ENCODE results near the gene MYLK.

DNA sequence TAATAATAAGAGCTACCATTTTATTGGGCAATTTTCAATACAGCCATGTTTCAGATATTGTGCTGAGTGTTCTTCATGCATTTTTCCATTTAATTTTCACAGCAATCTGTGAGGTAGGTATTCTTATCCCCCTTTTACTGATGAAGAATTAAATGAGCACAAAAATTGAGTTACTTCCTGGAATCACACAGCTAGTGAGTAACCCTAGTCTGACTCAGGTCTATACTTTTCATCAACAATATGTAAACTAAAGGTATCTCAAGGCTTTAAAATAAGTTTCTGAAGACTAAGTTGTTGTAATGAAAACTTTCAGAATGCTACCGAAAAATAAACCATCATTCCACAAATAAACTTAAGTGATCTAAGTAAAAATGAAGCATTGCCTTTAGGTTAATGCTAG is 321.6 kb downstream of the MYLK start:
- TF ChIP-seq REST (IDR thresholded peaks at IDR 0.05; ENCODE audit: insufficient replicate concordance, low read depth) (no peak), POLR2AphosphoS5 (IDR thresholded peaks at IDR 0.05; ENCODE audit: low read depth) (no peak), GABPA (IDR thresholded peaks at IDR 0.05; ENCODE audit: low read depth) (no peak)
- TF ChIP-seq, protein P1, sequence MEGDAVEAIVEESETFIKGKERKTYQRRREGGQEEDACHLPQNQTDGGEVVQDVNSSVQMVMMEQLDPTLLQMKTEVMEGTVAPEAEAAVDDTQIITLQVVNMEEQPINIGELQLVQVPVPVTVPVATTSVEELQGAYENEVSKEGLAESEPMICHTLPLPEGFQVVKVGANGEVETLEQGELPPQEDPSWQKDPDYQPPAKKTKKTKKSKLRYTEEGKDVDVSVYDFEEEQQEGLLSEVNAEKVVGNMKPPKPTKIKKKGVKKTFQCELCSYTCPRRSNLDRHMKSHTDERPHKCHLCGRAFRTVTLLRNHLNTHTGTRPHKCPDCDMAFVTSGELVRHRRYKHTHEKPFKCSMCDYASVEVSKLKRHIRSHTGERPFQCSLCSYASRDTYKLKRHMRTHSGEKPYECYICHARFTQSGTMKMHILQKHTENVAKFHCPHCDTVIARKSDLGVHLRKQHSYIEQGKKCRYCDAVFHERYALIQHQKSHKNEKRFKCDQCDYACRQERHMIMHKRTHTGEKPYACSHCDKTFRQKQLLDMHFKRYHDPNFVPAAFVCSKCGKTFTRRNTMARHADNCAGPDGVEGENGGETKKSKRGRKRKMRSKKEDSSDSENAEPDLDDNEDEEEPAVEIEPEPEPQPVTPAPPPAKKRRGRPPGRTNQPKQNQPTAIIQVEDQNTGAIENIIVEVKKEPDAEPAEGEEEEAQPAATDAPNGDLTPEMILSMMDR (IDR thresholded peaks at IDR 0.05; ENCODE audit: insufficient read depth, low read length), result no peak

Measured in HL-60 (cell line).